Mucosa of stomach (tissue), 1 donor: ENCODE results near the gene SH3RF3.

Experiments used
- H3K27me3 ChIP-seq: one replicate; pipeline ENCODE4 v1.7.0; 2013; ENCODE audit warnings: mild to moderate bottlenecking, low read length; ENCODE audit not compliant: control insufficient read depth, insufficient read depth
- H3K36me3 ChIP-seq: one replicate; pipeline ENCODE4 v1.7.0; 2013; ENCODE audit warnings: low read length; ENCODE audit not compliant: control insufficient read depth, insufficient read depth
- H3K4me1 ChIP-seq: one replicate; pipeline ENCODE4 v1.7.0; 2013; ENCODE audit warnings: mild to moderate bottlenecking, low read length; ENCODE audit not compliant: control insufficient read depth, insufficient read depth
- H3K4me3 ChIP-seq: one replicate; pipeline ENCODE4 v1.7.0; 2013; ENCODE audit warnings: low read length
- H3K9ac ChIP-seq: one replicate; pipeline ENCODE4 v1.7.0; 2013; ENCODE audit warnings: mild to moderate bottlenecking, low read length, moderate library complexity
- H3K9me3 ChIP-seq: one replicate; pipeline ENCODE4 v1.7.0; 2013; ENCODE audit warnings: mild to moderate bottlenecking, low read length, moderate library complexity; ENCODE audit not compliant: control insufficient read depth
- donor health status: Pancreatic carcinoma.

Gene SH3RF3

DNA sequence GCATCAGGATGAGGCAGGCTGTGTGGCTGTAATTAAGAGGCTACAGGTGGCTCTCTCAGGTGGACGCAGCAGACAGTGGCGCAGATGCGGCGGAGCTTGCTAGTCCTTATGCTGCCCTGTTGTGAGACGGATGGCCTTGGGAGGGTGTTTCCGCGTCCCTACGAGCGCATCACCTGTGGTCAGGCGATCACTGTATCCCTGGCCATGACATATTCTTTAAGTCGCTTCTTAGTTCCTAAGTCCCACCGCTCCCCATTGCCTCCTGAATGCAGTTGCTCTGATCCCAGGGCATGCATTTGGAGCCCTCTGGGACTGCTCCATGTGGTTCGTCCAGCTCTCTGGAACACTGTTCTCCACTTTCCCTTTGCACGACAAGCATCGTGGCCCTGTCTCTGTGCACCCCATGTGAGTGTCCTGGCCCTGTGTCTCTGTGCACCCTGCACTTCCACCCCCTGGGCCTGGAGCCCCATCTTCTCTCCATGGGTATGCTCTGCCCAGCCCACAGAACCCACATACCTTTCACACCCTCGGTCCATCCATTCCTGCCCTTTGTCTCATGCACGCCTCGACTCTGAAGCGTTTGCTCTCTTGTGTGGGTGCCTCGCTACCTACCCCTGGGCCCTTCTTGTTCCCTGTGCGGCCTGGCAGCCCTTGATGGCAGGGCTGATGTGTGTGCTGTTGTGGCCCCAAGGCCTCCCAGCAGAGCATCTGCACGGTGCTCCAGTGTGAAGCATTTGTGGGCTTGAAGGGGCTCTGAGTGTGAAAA is 74.4 kb downstream of the SH3RF3 start:
- Histone ChIP-seq H3K27me3 (no peaks in the 10 kb centered on the region), H3K9me3 (no peaks in the 10 kb centered on the region), H3K36me3 (no peaks in the 10 kb centered on the region), H3K4me1 (no peaks in the 10 kb centered on the region), H3K9ac (no peak overlapping the region), H3K4me3 (no peak overlapping the region)

DNA sequence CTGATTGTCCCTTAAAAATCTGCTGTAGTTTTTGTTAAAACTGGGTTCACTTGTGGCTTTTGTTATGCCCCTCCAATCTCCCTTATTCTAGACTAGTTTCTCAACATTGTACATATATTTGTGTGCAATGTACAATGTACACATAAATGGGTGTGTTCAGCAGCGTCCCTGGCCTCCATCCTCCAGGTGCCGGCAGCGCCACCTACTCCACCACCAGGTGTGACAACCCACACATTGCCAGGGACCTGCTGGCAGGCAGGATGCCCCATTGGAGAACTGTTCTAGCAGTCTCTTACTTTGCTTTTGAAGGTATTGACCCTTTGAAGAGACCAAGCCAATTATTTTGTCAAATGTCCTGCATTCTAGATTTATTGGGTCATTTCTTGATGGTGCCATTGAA is 75.4 kb downstream of the SH3RF3 start:
- Histone ChIP-seq H3K9me3 (no peaks in the 10 kb centered on the region), H3K4me1 (no peaks in the 10 kb centered on the region), H3K27me3 (no peaks in the 10 kb centered on the region), H3K4me3 (no peak overlapping the region), H3K36me3 (no peaks in the 10 kb centered on the region), H3K9ac (no peak overlapping the region)

DNA sequence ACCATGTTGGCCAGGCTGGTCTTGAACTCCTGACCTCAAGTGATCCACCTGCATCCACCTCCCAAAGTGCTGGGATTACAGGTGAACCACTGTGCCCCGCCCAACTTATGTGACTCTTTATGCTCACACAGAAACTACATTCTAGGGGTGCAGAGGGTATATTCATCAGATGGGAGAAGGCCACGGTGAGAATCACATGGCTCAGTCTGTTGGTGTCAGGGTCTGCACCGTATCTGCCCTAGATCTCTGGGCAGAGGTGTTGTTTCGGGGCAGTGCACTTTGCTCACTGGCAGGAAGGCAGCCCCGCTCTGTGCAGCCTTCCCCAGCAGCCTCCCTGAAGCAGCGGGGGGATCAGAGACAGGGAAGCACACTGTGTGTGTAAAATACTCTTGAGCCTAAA is 76.4 kb downstream of the SH3RF3 start:
- no peak overlapping the region for H3K4me3 ChIP-seq
- H3K9ac ChIP-seq: no peak overlapping the region
- no peaks in the 10 kb centered on the region for H3K4me1 ChIP-seq

DNA sequence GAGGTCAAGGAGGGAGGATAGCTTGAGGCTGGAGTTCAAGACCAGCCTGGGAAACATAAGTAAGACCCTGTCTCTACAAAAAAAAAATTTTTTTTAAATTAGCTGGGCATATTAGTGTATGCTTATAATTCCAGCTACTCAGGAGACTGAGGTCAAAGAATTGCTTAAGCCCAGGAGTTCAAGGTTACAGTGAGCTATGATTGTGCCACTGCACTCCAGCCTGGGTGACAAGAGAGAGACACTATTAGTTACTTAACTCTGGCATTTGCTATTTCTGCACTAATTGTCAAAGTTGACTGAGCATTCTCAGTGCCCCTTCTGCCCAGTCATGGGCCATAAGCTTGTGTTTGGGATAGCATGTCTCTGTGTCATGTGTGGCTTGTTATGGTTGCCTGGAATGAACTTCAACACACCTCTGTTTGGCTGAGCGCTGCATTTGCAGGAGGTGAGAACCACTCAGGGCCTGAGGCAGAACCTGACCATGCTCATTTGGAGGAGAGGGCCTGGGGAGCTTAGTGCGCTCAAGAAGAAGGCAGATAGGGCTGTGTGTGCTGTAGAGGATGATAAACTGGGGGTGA is 77.7 kb downstream of the SH3RF3 start:
- Histone ChIP-seq H3K36me3 (no peaks in the 10 kb centered on the region), H3K9me3 (no peaks in the 10 kb centered on the region), H3K4me1 (no peaks in the 10 kb centered on the region), H3K4me3 (no peak overlapping the region), H3K27me3 (no peaks in the 10 kb centered on the region), H3K9ac (no peak overlapping the region)

More for the DNA sequence above, 76.4 kb downstream of the SH3RF3 start:
- Histone ChIP-seq H3K9me3 (no peaks in the 10 kb centered on the region), H3K36me3 (no peaks in the 10 kb centered on the region), H3K27me3 (no peaks in the 10 kb centered on the region)

DNA sequence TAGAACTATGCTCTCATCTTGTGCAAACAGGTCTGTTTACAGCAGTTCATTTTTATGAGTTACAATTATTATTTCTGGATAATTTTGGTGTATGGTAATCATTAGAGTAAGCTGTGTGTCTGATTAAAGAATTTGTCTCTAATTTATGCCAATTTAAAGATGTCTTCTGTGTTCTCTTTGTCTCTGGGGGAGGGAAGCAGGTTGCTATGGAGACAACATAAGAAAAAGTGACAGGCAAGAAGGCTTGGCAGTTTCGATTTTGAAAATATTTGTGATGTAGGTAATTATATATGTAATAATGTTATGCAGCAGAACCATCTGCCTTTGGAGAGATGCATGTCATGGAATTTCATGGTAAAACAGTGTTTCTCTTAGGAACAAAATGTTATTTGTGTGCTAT is 78.2 kb downstream of the SH3RF3 start:
- Histone ChIP-seq H3K27me3 (no peaks in the 10 kb centered on the region), H3K36me3 (no peaks in the 10 kb centered on the region), H3K4me3 (no peak overlapping the region), H3K9me3 (no peaks in the 10 kb centered on the region), H3K4me1 (no peaks in the 10 kb centered on the region), H3K9ac (no peak overlapping the region)

DNA sequence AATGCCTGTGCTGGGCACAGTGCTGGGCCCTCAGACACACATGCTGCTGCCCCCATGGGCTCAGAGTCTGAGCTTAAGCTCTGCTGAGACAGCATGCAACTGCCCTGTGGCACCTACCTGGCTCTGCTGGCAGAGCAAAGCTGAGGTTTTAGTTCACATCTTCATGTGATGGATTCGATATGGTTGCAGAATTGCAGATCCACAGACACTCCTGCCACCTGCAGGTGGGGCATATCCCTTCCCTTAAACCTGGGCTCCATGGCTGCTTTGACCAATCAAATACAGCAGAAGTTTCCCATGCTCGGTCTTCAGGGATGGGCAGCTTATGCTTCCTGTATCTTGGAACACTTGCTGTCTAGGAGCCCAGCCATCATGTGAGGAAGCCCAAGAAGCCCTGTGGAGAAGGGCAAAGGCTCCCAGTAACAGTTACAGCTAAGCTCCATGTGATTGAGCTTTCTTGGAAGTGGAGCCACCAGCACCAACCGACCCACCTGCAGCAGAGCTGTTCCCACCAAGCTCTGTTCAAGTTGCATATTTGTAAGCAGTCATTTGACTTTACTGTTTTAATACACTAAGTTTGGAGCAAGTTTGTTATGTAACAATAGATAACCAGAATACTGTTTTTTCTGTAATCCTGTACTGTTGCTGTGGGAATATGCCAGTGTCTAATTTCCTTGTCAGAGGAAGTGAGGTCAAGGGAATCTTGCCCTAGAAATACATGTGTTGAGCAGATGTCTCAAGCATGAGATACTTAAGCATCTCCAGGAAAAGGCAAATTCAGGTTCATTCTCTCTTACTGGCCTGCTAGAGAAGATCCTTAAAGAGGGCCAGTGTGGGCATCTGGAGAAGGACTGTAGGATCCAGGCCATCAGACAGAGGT is 79.3 kb downstream of the SH3RF3 start:
- no peak overlapping the region for H3K4me3 ChIP-seq
- no peaks in the 10 kb centered on the region for H3K4me1 ChIP-seq
- H3K27me3 ChIP-seq: no peaks in the 10 kb centered on the region
- no peaks in the 10 kb centered on the region for H3K36me3 ChIP-seq
- H3K9me3 ChIP-seq: no peaks in the 10 kb centered on the region
- no peak overlapping the region for H3K9ac ChIP-seq

DNA sequence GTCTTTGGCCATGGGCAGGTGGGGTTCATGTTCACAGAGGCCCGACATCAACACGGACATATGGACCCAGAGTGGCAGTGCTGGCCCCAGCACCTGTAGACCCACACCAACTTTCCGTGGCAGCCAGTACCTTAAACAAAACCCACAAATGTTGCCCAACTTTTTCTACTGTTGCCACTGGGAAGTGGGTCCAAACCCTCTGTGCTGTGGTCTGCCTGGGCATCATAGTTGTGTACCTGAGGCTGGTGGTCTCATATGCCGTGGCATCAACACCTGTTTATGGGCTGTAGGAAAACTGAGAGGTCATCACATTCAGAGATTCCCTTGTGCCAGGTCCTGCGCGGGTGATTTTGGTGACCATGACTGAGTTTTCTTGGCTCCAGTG is 79.9 kb downstream of the SH3RF3 start:
- Histone ChIP-seq H3K27me3 (no peaks in the 10 kb centered on the region), H3K9me3 (no peaks in the 10 kb centered on the region), H3K4me1 (peaks cover 5% of the 10 kb centered on the region), H3K4me3 (no peak overlapping the region), H3K36me3 (no peaks in the 10 kb centered on the region), H3K9ac (no peak overlapping the region)

DNA sequence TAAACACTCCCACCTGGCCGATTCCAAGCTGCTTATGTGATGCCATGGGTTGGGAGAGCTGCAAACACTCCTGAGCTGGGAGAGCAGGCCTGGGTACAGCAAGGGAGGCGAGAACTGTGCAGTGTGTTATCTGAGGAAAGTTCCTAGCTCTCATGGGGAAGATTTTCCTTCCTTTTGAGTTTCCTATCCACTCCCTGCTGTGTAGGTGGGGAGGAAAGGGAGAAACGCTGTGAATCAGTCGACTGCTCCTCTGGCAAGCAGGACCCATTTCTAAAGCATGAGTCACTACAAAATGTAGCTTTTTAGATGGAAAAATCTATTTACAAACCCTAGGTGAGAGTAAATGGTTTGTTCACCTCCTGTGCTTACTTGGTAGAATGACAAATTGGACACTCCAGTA is 80.4 kb downstream of the SH3RF3 start:
- H3K36me3 ChIP-seq: no peaks in the 10 kb centered on the region
- no peaks in the 10 kb centered on the region for H3K27me3 ChIP-seq
- peaks cover 10% of the 10 kb centered on the region for H3K4me1 ChIP-seq

DNA sequence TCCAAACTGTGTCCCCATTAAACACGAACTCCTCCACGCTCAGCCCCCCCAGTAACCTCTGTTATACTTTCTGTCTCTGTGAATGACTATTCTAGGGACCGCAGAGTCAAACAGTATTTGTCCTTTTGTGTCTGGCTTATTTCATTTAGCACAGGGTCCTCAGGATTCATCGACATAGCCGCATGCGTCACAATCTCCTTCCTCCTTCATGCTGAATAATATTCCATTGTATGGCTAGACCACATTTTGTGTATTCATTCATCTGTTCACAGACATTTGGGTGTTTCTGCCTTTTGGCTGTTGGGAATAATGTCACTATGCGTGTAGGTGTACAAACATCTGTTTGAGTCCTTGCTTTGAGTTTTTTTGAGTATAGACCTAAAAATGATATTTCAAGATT is 80.9 kb downstream of the SH3RF3 start:
- Histone ChIP-seq H3K4me1 (peaks cover 15% of the 10 kb centered on the region), H3K4me3 (no peak overlapping the region), H3K27me3 (no peaks in the 10 kb centered on the region), H3K9me3 (no peaks in the 10 kb centered on the region), H3K36me3 (no peaks in the 10 kb centered on the region), H3K9ac (no peak overlapping the region)

More for the DNA sequence above, 80.4 kb downstream of the SH3RF3 start:
- H3K9ac ChIP-seq: no peak overlapping the region
- H3K4me3 ChIP-seq: no peak overlapping the region
- no peaks in the 10 kb centered on the region for H3K9me3 ChIP-seq

DNA sequence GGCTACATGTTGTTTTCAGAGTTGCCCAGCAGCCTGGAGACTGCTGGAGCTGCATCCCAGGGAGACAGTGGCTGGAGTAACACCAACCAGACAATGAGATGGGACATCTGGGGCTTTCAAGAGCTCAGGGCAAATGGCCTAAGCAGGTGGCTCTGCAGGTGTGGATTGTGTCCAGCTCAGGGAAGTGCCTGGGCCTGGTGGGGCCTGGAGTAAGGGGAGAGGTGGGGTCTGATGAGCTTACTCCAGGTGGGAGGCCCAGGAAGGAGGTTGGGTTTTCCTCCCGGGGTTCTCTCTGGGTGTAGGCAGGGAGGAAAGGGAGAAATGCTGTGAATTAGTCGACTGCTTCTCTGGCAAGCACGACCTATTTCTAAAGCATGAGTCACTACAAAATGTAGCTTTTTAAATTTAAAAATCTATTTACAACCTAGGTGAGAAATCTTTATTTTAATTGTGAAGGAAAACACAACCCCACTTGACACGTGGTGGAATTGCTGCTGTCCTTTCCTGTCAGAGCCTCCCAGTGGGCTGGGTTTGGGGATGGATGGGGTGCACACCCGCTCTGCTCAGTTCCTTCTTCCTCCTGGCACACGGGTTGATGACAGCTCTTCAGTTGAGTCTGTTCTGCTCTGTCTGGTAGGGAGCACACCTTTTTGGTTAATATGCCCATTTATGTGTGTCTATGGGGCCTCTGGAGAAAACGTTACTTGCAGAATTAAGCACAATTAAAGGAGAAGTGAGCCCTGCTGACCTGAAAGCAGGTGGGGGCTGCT is 81.6 kb downstream of the SH3RF3 start:
- H3K9ac ChIP-seq: no peak overlapping the region
- H3K4me3 ChIP-seq: no peak overlapping the region
- H3K9me3 ChIP-seq: no peaks in the 10 kb centered on the region
- no peaks in the 10 kb centered on the region for H3K27me3 ChIP-seq
- no peaks in the 10 kb centered on the region for H3K36me3 ChIP-seq
- peaks cover 18% of the 10 kb centered on the region for H3K4me1 ChIP-seq

DNA sequence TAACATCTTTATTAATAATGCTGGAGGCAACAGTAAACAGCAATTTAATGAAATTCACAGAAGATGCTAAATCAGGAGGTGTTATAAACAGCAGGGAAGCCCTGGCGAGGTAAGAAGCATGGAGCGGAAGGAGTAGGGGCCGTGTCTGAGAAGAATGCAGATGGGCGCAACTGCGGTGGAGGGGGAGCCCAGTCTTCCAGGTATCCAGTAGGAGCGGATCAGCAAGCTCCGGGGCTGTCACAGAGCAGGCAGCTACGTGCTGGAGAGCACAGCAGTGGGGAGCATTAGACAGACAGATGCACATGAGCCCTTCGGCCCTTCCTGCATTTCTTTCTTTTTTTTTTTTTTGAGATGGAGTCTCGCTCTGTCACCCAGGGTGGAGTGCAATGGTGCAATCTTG is 82.3 kb downstream of the SH3RF3 start:
- Histone ChIP-seq H3K9ac (no peak overlapping the region), H3K27me3 (peaks cover 3% of the 10 kb centered on the region), H3K4me1 (peaks cover 23% of the 10 kb centered on the region), H3K36me3 (no peaks in the 10 kb centered on the region), H3K9me3 (no peaks in the 10 kb centered on the region), H3K4me3 (no peak overlapping the region)
